Smooth muscle cell (in vitro differentiated cells): Measurements from ENCODE around the gene VSIG10L. TPM values are rescaled to one million over a fixed set of nuclear protein-coding genes. Genes with fewer than 3 reads are reported as not detected.

Source experiments
- DNase-seq: peaks from one replicate; lab custom pipeline; 2025; ENCODE audit not compliant: unreplicated experiment; lab: John Stamatoyannopoulos, UW
- H2AFZ ChIP-seq: fragments of 200-600 bp; sonication (generic); 2 replicates; pipeline ENCODE4 v1.6.0; 2016; ENCODE audit warnings: antibody characterized with exemption, low read depth, mild to moderate bottlenecking
- H3F3A ChIP-seq: fragments of 200-600 bp; sonication (generic); 2 replicates; pipeline ENCODE4 v1.6.0; 2017; ENCODE audit warnings: antibody characterized with exemption, low read depth
- H3K27ac ChIP-seq: fragments of 200-600 bp; sonication (generic); 2 replicates; pipeline ENCODE4 v1.5.1; 2016; ENCODE audit warnings: low read depth, mild to moderate bottlenecking
- H3K27me3 ChIP-seq: fragments of 200-600 bp; sonication (generic); 2 replicates; pipeline ENCODE4 v1.6.1; 2016; ENCODE audit warnings: low read depth, mild to moderate bottlenecking
- H3K36me3 ChIP-seq: fragments of 200-600 bp; sonication (generic); 2 replicates; pipeline ENCODE4 v1.5.1; 2016; ENCODE audit warnings: low read depth
- H3K4me1 ChIP-seq: fragments of 200-600 bp; sonication (generic); 2 replicates; pipeline ENCODE4 v1.5.1; 2016; ENCODE audit warnings: low read depth
- H3K4me2 ChIP-seq: fragments of 200-600 bp; sonication (generic); 2 replicates; pipeline ENCODE4 v1.6.0; 2016; ENCODE audit warnings: mild to moderate bottlenecking
- H3K4me3 ChIP-seq: fragments of 200-600 bp; sonication (generic); 2 replicates; pipeline ENCODE4 v1.5.1; 2016; ENCODE audit warnings: mild to moderate bottlenecking
- H3K79me2 ChIP-seq: fragments of 200-600 bp; sonication (generic); 2 replicates; pipeline ENCODE4 v1.6.0; 2016; ENCODE audit warnings: low read depth, mild to moderate bottlenecking
- H3K9ac ChIP-seq: fragments of 200-600 bp; sonication (generic); 2 replicates; pipeline ENCODE4 v1.6.0; 2016; ENCODE audit warnings: low read depth
- H3K9me3 ChIP-seq: fragments of 200-600 bp; sonication (generic); replicated peaks from 2 replicates; pipeline ENCODE4 v1.5.1; 2016; ENCODE audit warnings: low read depth
- H4K20me1 ChIP-seq: fragments of 200-600 bp; sonication (generic); 2 replicates; pipeline ENCODE4 v1.6.0; 2016; ENCODE audit warnings: low read depth
- WGBS: methylation state at CpG from one replicate; pipeline ENCODE4 v1.1.7; 2016; ENCODE audit warnings: low lambda C conversion rate; 5-methylcytosine and 5-hydroxymethylcytosine counted together
- polyA plus RNA-seq: library from polyadenylated mRNA; unstranded; fragments of >200 nt; fragmentation: Nextera tagmentation; extraction: Ambion mirVana; gene quantifications from 2 replicates; pipeline ENCODE4 v1.2.1, GENCODE V29; 2016
- total RNA-seq: library from RNA; depleted of rRNA; stranded (reverse); fragments of >200 nt; gene quantifications from 2 replicates; pipeline ENCODE4 v1.2.3, GENCODE V29; 2014
- TF ChIP-seq, protein P1 (sequence below): fragments of 200-600 bp; sonication (generic); IDR thresholded peaks from 2 replicates; pipeline ENCODE4 v1.5.1; 2017; ENCODE audit warnings: borderline replicate concordance, mild to moderate bottlenecking, antibody characterized with exemption; ENCODE audit not compliant: insufficient read depth, poor library complexity, severe bottlenecking

VSIG10L gene
- total and polyA plus RNA-seq, 2 experiments from 2014 or later = 2.2 to 4.2 TPM

GRCh38 chr19:51295382-51296126, 46.4 kb downstream of the VSIG10L start:
- Histone ChIP-seq H3F3A (no peaks in the 10 kb centered on the region), H3K4me1 (peaks cover 7% of the 10 kb centered on the region), H3K9ac (no peak overlapping the region), H3K36me3 (no peaks in the 10 kb centered on the region), H3K79me2 (no peaks in the 10 kb centered on the region), H3K27me3 (peaks cover 4% of the 10 kb centered on the region), H2AFZ (no peak overlapping the region), H3K4me3 (no peak overlapping the region), H3K4me2 (no peak overlapping the region), H3K27ac (no peak overlapping the region), H3K9me3 (no peaks in the 10 kb centered on the region), H4K20me1 (no peaks in the 10 kb centered on the region)
- WGBS = 50% methylated on average over 15 of the region's 15 CpGs
- TF ChIP-seq, protein P1, sequence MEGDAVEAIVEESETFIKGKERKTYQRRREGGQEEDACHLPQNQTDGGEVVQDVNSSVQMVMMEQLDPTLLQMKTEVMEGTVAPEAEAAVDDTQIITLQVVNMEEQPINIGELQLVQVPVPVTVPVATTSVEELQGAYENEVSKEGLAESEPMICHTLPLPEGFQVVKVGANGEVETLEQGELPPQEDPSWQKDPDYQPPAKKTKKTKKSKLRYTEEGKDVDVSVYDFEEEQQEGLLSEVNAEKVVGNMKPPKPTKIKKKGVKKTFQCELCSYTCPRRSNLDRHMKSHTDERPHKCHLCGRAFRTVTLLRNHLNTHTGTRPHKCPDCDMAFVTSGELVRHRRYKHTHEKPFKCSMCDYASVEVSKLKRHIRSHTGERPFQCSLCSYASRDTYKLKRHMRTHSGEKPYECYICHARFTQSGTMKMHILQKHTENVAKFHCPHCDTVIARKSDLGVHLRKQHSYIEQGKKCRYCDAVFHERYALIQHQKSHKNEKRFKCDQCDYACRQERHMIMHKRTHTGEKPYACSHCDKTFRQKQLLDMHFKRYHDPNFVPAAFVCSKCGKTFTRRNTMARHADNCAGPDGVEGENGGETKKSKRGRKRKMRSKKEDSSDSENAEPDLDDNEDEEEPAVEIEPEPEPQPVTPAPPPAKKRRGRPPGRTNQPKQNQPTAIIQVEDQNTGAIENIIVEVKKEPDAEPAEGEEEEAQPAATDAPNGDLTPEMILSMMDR = no peak
- no peak for DNase-seq

- DNase-seq = no peak
Observed at GRCh38 chr19:51294977-51295375, 47.0 kb downstream of the VSIG10L start.

DNA sequence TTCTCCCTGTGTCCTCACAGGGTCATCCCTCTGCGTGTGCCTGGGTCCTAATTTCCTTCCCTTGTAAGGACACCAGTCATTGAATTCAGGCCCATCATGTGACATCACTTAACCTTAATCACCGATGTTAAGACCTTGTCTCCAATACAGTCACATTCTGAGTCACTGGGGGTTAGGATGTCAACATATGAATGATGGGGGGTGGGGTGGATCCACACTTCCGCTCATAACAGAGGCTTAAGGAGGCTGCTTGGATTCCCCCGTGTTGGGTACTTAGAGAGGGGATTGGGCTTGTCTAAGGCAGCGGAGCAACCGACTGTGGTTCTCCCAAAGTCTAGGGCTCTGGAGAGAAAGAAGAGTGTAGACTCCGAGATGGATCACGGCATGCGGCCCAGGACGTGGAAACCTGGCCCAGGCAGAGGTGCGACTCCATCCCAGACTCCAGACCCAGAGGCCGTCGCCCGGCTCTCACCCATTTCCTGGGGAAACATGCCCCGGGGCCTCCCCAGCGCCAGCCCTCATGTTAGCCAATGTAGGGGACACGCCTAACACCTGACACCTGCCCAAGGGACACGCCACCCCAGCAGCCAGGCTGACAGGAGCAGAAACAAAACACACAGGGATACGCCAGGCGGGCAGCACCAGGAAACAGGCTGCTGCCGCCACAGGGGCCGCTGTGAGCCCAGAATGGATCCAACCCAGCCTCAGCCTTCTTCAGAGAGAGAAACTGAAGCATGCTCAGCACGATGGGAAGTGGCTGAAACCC, 47.5 kb downstream of the VSIG10L start:
- Histone ChIP-seq H4K20me1 (no peaks in the 10 kb centered on the region), H3K4me1 (peaks cover 7% of the 10 kb centered on the region), H3K9ac (no peak overlapping the region), H3K9me3 (no peaks in the 10 kb centered on the region), H3K36me3 (no peaks in the 10 kb centered on the region), H3K4me3 (no peak overlapping the region), H2AFZ (no peak overlapping the region), H3F3A (no peaks in the 10 kb centered on the region), H3K79me2 (no peaks in the 10 kb centered on the region), H3K27ac (no peak overlapping the region), H3K27me3 (peaks cover 4% of the 10 kb centered on the region), H3K4me2 (no peak overlapping the region)
- TF ChIP-seq, protein P1 = no peak
- no peak for DNase-seq
- WGBS = 60% methylated on average over 23 of the region's 23 CpGs

More at GRCh38 chr19:51294977-51295375, 47.0 kb downstream of the VSIG10L start:
- H3K4me2 ChIP-seq = no peak overlapping the region
- no peaks in the 10 kb centered on the region for H3K9me3 ChIP-seq
- no peak overlapping the region for H3K27ac ChIP-seq
- H3K79me2 ChIP-seq = no peaks in the 10 kb centered on the region
- no peaks in the 10 kb centered on the region for H3K36me3 ChIP-seq
- no peak overlapping the region for H3K4me3 ChIP-seq
- 71% methylated on average over 12 of the region's 12 CpGs for WGBS
- no peak overlapping the region for H3K9ac ChIP-seq
- H3K27me3 ChIP-seq = peaks cover 4% of the 10 kb centered on the region
- no peak overlapping the region for H2AFZ ChIP-seq
- no peaks in the 10 kb centered on the region for H3F3A ChIP-seq
- TF ChIP-seq, protein P1 = no peak
- H3K4me1 ChIP-seq = peaks cover 7% of the 10 kb centered on the region
- no peaks in the 10 kb centered on the region for H4K20me1 ChIP-seq
